ENCODE measurements around the gene HPCAL4. TPM values are rescaled to one million over a fixed set of nuclear protein-coding genes. Genes with fewer than 3 reads are reported as not detected.
A peak's percentile ranks its signal among the peaks of the same experiment; 100 is the strongest.

Gene HPCAL4
- total RNA-seq, 2 donors from 2014 or later: 0.66 to 9.1 TPM

- no peaks in the 10 kb centered on the region for H3K36me3 ChIP-seq (replicated peaks in 1 of 2; ENCODE audit: insufficient read depth in 1 of 2, low read depth in 2 of 2)
- intact Hi-C loops (cut with DNase I): no loop called here
- ATAC-seq (no peak), DNase-seq (no peak)
- 100% methylated on average over 1 of the region's 1 CpG for WGBS, 2 donors
- no peak overlapping the region for H3K4me3 ChIP-seq
- no peaks in the 10 kb centered on the region for H3K9me3 ChIP-seq
- peaks cover 29% of the 10 kb centered on the region for H3K4me1 ChIP-seq
- no peaks in the 10 kb centered on the region for H3K27me3 ChIP-seq
- TF ChIP-seq POLR2A (IDR thresholded peaks at IDR 0.05) (no peak), CTCF (IDR thresholded peaks at IDR 0.05) (no peak)
- no peak overlapping the region for H3K27ac ChIP-seq
Observed at GRCh38 chr1:39694026-39694425, 2.8 kb upstream of the HPCAL4 start.

GRCh38 chr1:39692152-39693074 is 1.2 kb upstream of the HPCAL4 start:
- Histone ChIP-seq H3K4me3 (no peak overlapping the region), H3K27ac (no peak overlapping the region), H3K4me1 (peaks cover 29% of the 10 kb centered on the region), H3K9me3 (no peaks in the 10 kb centered on the region), H3K27me3 (no peaks in the 10 kb centered on the region), H3K36me3 (replicated peaks in 1 of 2; ENCODE audit: insufficient read depth in 1 of 2, low read depth in 2 of 2) (no peaks in the 10 kb centered on the region)
- 24 to 26% methylated on average over 33 to 56 of the region's 56 CpGs for WGBS, 2 donors
- intact Hi-C loops (cut with DNase I): no loop called here
- peak; percentile 13 to 47 (median 35) for DNase-seq
- TF ChIP-seq POLR2A (IDR thresholded peaks at IDR 0.05) (no peak), CTCF (IDR thresholded peaks at IDR 0.05) (no peak)
- ATAC-seq: peak; percentile 3

GRCh38 chr1:39690794-39691382 is 345 bp downstream of the HPCAL4 start:
- no peak for TF ChIP-seq CTCF (IDR thresholded peaks at IDR 0.05)
- peak in 1 of 3 donors; percentile 65 for TF ChIP-seq POLR2A (IDR thresholded peaks at IDR 0.05)
- H3K36me3 ChIP-seq (replicated peaks in 1 of 2; ENCODE audit: insufficient read depth in 1 of 2, low read depth in 2 of 2): no peaks in the 10 kb centered on the region
- H3K27ac ChIP-seq: no peak overlapping the region
- intact Hi-C loops (cut with DNase I): no loop called here
- no peaks in the 10 kb centered on the region for H3K9me3 ChIP-seq
- H3K27me3 ChIP-seq: no peaks in the 10 kb centered on the region
- ATAC-seq (no peak), DNase-seq (no peak)
- peaks cover 29% of the 10 kb centered on the region for H3K4me1 ChIP-seq
- 17 to 30% methylated on average over 17 to 28 of the region's 28 CpGs for WGBS, 2 donors
- H3K4me3 ChIP-seq: no peak overlapping the region

- intact Hi-C loops (cut with DNase I): no loop called here
- 50 to 54% methylated on average over 2 of the region's 2 CpGs for WGBS, 2 donors
- H3K27me3 ChIP-seq: no peaks in the 10 kb centered on the region
- H3K27ac ChIP-seq: no peak overlapping the region
- DNase-seq (no peak), ATAC-seq (no peak)
- no peak overlapping the region for H3K4me3 ChIP-seq
- TF ChIP-seq POLR2A (IDR thresholded peaks at IDR 0.05) (no peak), CTCF (IDR thresholded peaks at IDR 0.05) (no peak)
- H3K9me3 ChIP-seq: no peaks in the 10 kb centered on the region
- no peaks in the 10 kb centered on the region for H3K36me3 ChIP-seq (replicated peaks in 1 of 2; ENCODE audit: insufficient read depth in 1 of 2, low read depth in 2 of 2)
- peaks cover 29% of the 10 kb centered on the region for H3K4me1 ChIP-seq
Observed at GRCh38 chr1:39690225-39690624, 1.0 kb downstream of the HPCAL4 start.

Measured in body of pancreas (tissue), 4 donors.